SK-N-SH (cell line): ENCODE results near the gene SLC16A8. TPM values are rescaled to one million over a fixed set of nuclear protein-coding genes. Genes with fewer than 3 reads are reported as not detected.

ENCODE experiments used
- CTCF ChIA-PET: fragments of 300-600, 350-600 bp; formaldehyde crosslinking; extraction: SDS; loops from one replicate; lab custom pipeline; 2021; lab: Yijun Ruan, JAX
- POLR2A ChIA-PET: fragments of 350-600 bp; sonication (Branson Sonifier 250); formaldehyde crosslinking; extraction: SDS; loops from one replicate; lab custom pipeline; 2020; ENCODE audit warnings: antibody characterized with exemption, inconsistent platforms; lab: Yijun Ruan, JAX
- DNase-seq: peaks from one replicate; pipeline ENCODE4 v3.0.0; 2012
- H2AFZ ChIP-seq: fragments of 200-600 bp; sonication (generic); 2 replicates; pipeline ENCODE4 v1.8.1; 2016; ENCODE audit warnings: antibody characterized with exemption, mild to moderate bottlenecking, low read depth
- H3F3A ChIP-seq: fragments of 200-600 bp; sonication (generic); replicated peaks from 2 replicates; pipeline ENCODE3; 2016; ENCODE audit warnings: antibody characterized with exemption, mild to moderate bottlenecking; ENCODE audit not compliant: insufficient read depth
- H3K27ac ChIP-seq, 2 experiments: fragments of 200-500 bp in 1 of 2; fragments of 200-600 bp in 1 of 2; sonication (Bioruptor generic) in 1 of 2; sonication (generic), shearing (Covaris generic) in 1 of 2; 2 replicates each; pipeline versions ENCODE4 v1.5.1 to v1.6.1; 2014 to 2016; ENCODE audit warnings: low read depth in 2 of 2, inconsistent platforms in 1 of 2, low read length in 1 of 2, mild to moderate bottlenecking in 1 of 2, mixed read lengths in 1 of 2
- H3K27me3 ChIP-seq: fragments of 200-600 bp; sonication (generic), shearing (Covaris generic); 2 replicates; pipeline ENCODE4 v1.6.1; 2016; ENCODE audit warnings: mixed run types; ENCODE audit not compliant: insufficient read depth
- H3K36me3 ChIP-seq, 2 experiments: fragments of 200-500 bp in 1 of 2; fragments of 200-600 bp in 1 of 2; sonication (Bioruptor generic) in 1 of 2; sonication (generic) in 1 of 2; replicated peaks in 1 of 2; 2 replicates each; pipeline versions ENCODE3 to v1.5.1; 2014 to 2016; ENCODE audit warnings: low read length in 1 of 2, mild to moderate bottlenecking in 1 of 2; ENCODE audit not compliant: insufficient read depth in 2 of 2, control insufficient read depth in 1 of 2
- H3K4me1 ChIP-seq, 2 experiments: fragments of 200-500 bp in 1 of 2; fragments of 200-600 bp in 1 of 2; sonication (Bioruptor generic) in 1 of 2; sonication (generic), shearing (Covaris generic) in 1 of 2; 2 replicates each; pipeline versions ENCODE4 v1.5.1 to v1.6.1; 2014 to 2016; ENCODE audit warnings: low read depth in 1 of 2, low read length in 1 of 2, mixed run types in 1 of 2; ENCODE audit not compliant: insufficient read depth in 2 of 2, control insufficient read depth in 1 of 2
- H3K4me2 ChIP-seq: fragments of 200-600 bp; sonication (generic), shearing (Covaris generic); 2 replicates; pipeline ENCODE4 v1.6.1; 2017; ENCODE audit warnings: mixed run types
- H3K4me3 ChIP-seq, 2 experiments: fragments of 200-500 bp in 1 of 2; fragments of 200-600 bp in 1 of 2; sonication (Bioruptor generic) in 1 of 2; sonication (generic), shearing (Covaris generic) in 1 of 2; 2 replicates each; pipeline versions ENCODE4 v1.5.1 to v1.8.1; 2014 to 2016; ENCODE audit warnings: low read depth in 2 of 2, inconsistent platforms in 1 of 2, low read length in 1 of 2, mild to moderate bottlenecking in 1 of 2, mixed read lengths in 1 of 2, moderate library complexity in 1 of 2
- H3K79me2 ChIP-seq: fragments of 200-600 bp; sonication (generic); 2 replicates; pipeline ENCODE4 v1.8.1; 2017; ENCODE audit warnings: mild to moderate bottlenecking; ENCODE audit not compliant: insufficient read depth
- H3K9ac ChIP-seq: fragments of 200-600 bp; sonication (generic); 2 replicates; pipeline ENCODE4 v1.6.1; 2017; ENCODE audit warnings: mixed run types
- H3K9me2 ChIP-seq: fragments of 200-600 bp; sonication (generic); 2 replicates; pipeline ENCODE4 v1.6.1; 2017; ENCODE audit warnings: mixed run types
- H3K9me3 ChIP-seq: fragments of 200-600 bp; sonication (generic); 2 replicates; pipeline ENCODE4 v1.6.1; 2017; ENCODE audit warnings: mixed run types, mild to moderate bottlenecking, moderate library complexity
- H4K20me1 ChIP-seq: fragments of 200-600 bp; sonication (generic); 2 replicates; pipeline ENCODE4 v1.6.1; 2017; ENCODE audit warnings: mild to moderate bottlenecking, mixed run types; ENCODE audit not compliant: insufficient read depth
- CHD2 ChIP-seq: fragments of 150-350 bp; IDR thresholded peaks from 2 replicates; pipeline ENCODE4 v1.6.1; 2018; ENCODE audit warnings: low read length; ENCODE audit not compliant: partially characterized antibody
- ELF1 ChIP-seq: IDR thresholded peaks from 2 replicates; pipeline ENCODE4 v1.4.0; 2012
- FOSL2 ChIP-seq: IDR thresholded peaks from 2 replicates; pipeline ENCODE4 v1.4.0; 2012; ENCODE audit warnings: low read depth, mild to moderate bottlenecking, moderate library complexity, borderline replicate concordance
- FOXM1 ChIP-seq: IDR thresholded peaks from 2 replicates; pipeline ENCODE4 v1.4.0; 2012; ENCODE audit warnings: low read depth, mild to moderate bottlenecking
- GABPA ChIP-seq: IDR thresholded peaks from 2 replicates; pipeline ENCODE4 v1.4.0; 2012; ENCODE audit warnings: low read depth, mild to moderate bottlenecking
- GATA2 ChIP-seq: sonication (generic); formaldehyde crosslinking; IDR thresholded peaks from 2 replicates; pipeline ENCODE4 v1.5.0; 2020; ENCODE audit warnings: mild to moderate bottlenecking, missing genetic modification reagents
- JUND ChIP-seq: IDR thresholded peaks from 2 replicates; pipeline ENCODE4 v1.4.0; 2012
- NRF1 ChIP-seq: IDR thresholded peaks from 2 replicates; pipeline ENCODE4 v1.6.1; 2012; ENCODE audit warnings: low read depth, mild to moderate bottlenecking, low read length
- POLR2AphosphoS5 ChIP-seq: IDR thresholded peaks from 2 replicates; pipeline ENCODE4 v1.6.1; 2012; ENCODE audit warnings: low read depth, low read length
- RCOR1 ChIP-seq: fragments of 150-350 bp; IDR thresholded peaks from 2 replicates; pipeline ENCODE4 v1.6.1; 2017; ENCODE audit warnings: antibody characterized with exemption, low read length
- TEAD4 ChIP-seq: IDR thresholded peaks from 2 replicates; pipeline ENCODE4 v1.4.0; 2012; ENCODE audit warnings: mild to moderate bottlenecking, borderline replicate concordance; ENCODE audit not compliant: insufficient read depth
- YY1 ChIP-seq: IDR thresholded peaks from 2 replicates; pipeline ENCODE4 v1.4.0; 2012; ENCODE audit warnings: low read depth, mild to moderate bottlenecking
- WGBS: methylation state at CpG from one replicate; pipeline ENCODE4 v1.1.6; 2017; ENCODE audit warnings: low lambda C conversion rate; 5-methylcytosine and 5-hydroxymethylcytosine counted together
- polyA plus RNA-seq, 3 experiments: library from polyadenylated mRNA; depleted of rRNA; stranded (reverse); fragments of >200 nt; gene quantifications; 2 replicates each; pipeline ENCODE4 v1.2.3, GENCODE V29; 2012
- TF ChIP-seq, protein P1 (sequence below): IDR thresholded peaks from 2 replicates; pipeline ENCODE4; 2012
- TF ChIP-seq, protein P2 (sequence below): IDR thresholded peaks from 2 replicates; pipeline ENCODE4 v1.4.0; 2012; ENCODE audit warnings: low read depth, borderline replicate concordance
- TF ChIP-seq, protein P3 (sequence below): fragments of 200-600 bp; sonication (generic); IDR thresholded peaks from 2 replicates; pipeline ENCODE4 v1.6.1; 2017; ENCODE audit warnings: antibody characterized with exemption, mild to moderate bottlenecking, moderate library complexity
- TF ChIP-seq, protein P4 (sequence below): fragments of 150-350 bp; IDR thresholded peaks from 2 replicates; pipeline ENCODE4 v1.6.1; 2016; ENCODE audit warnings: mild to moderate bottlenecking, low read depth, low read length

SLC16A8 gene
- polyA plus RNA-seq, 1 of the 3 experiments (the other 2 are of a cell fraction) = not detected

DNA sequence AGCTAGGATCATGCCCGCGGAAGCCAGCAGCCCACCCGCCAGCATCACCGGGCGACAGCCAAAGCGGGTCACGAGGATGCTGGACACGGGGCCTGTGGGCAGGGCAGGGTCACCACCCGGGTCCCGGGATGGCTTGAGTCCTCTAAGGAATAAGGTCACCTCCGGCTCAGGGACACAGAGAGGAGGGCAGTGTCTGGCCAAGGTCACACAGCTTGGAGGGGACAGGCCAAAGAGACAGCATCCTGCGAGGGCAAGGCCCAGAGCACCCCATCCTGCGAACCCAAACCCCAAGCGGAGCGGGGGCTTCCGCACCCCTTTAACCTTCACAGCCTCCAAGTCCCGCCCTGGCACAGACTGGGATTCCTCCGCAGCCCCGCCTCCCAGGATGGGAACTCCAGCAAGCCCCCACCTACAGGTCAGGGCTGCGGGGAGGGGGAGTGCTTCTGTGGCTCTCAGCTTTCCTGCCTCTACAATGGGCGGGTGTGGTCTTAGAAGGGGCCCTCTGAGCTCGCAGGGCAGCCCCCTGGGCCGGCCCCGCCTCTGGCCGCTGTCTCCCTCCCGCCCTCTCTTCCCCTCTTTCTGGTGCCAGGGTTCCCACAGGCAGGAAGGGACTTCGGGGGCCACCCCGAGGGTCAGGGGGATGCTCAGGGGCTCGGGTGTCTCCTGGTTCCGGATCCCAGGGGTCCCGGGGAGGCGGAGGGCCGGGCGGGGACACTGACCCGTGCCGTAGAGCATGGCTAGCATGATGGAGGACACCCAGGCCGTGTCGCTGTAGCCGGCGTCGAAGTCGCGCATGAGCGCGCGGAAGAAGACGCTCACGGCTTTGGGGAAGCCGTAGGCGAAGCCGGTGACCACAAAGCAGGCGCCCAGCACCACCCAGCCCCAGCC is 1.8 kb downstream of the SLC16A8 start:
- Histone ChIP-seq H4K20me1 (no peaks in the 10 kb centered on the region), H3K79me2 (no peaks in the 10 kb centered on the region), H3K9me3 (no peaks in the 10 kb centered on the region), H3K36me3 (no peaks in the 10 kb centered on the region), H3K9ac (no peak overlapping the region), H2AFZ (no peak overlapping the region), H3K4me2 (no peak overlapping the region), H3K27ac (no peak overlapping the region), H3K9me2 (no peaks in the 10 kb centered on the region), H3K27me3 (no peaks in the 10 kb centered on the region), H3K4me1 (peaks cover 0 to 2% of the 10 kb centered on the region in 2 experiments; a peak in 1 of 4 replicates), H3K4me3 (no peak overlapping the region), H3F3A (no peaks in the 10 kb centered on the region)
- DNase-seq = no peak
- ChIA-PET CTCF (no interaction called here), POLR2A (no interaction called here)
- no CpG with 5 or more reads among the region's 52 CpGs for WGBS
- TF ChIP-seq, protein P1, sequence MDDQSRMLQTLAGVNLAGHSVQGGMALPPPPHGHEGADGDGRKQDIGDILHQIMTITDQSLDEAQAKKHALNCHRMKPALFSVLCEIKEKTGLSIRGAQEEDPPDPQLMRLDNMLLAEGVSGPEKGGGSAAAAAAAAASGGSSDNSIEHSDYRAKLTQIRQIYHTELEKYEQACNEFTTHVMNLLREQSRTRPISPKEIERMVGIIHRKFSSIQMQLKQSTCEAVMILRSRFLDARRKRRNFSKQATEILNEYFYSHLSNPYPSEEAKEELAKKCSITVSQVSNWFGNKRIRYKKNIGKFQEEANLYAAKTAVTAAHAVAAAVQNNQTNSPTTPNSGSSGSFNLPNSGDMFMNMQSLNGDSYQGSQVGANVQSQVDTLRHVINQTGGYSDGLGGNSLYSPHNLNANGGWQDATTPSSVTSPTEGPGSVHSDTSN = no peak
- TF ChIP-seq, protein P2, sequence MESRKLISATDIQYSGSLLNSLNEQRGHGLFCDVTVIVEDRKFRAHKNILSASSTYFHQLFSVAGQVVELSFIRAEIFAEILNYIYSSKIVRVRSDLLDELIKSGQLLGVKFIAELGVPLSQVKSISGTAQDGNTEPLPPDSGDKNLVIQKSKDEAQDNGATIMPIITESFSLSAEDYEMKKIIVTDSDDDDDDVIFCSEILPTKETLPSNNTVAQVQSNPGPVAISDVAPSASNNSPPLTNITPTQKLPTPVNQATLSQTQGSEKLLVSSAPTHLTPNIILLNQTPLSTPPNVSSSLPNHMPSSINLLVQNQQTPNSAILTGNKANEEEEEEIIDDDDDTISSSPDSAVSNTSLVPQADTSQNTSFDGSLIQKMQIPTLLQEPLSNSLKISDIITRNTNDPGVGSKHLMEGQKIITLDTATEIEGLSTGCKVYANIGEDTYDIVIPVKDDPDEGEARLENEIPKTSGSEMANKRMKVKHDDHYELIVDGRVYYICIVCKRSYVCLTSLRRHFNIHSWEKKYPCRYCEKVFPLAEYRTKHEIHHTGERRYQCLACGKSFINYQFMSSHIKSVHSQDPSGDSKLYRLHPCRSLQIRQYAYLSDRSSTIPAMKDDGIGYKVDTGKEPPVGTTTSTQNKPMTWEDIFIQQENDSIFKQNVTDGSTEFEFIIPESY = no peak
- TF ChIP-seq, protein P3, sequence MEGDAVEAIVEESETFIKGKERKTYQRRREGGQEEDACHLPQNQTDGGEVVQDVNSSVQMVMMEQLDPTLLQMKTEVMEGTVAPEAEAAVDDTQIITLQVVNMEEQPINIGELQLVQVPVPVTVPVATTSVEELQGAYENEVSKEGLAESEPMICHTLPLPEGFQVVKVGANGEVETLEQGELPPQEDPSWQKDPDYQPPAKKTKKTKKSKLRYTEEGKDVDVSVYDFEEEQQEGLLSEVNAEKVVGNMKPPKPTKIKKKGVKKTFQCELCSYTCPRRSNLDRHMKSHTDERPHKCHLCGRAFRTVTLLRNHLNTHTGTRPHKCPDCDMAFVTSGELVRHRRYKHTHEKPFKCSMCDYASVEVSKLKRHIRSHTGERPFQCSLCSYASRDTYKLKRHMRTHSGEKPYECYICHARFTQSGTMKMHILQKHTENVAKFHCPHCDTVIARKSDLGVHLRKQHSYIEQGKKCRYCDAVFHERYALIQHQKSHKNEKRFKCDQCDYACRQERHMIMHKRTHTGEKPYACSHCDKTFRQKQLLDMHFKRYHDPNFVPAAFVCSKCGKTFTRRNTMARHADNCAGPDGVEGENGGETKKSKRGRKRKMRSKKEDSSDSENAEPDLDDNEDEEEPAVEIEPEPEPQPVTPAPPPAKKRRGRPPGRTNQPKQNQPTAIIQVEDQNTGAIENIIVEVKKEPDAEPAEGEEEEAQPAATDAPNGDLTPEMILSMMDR = no peak
- no peak for TF ChIP-seq YY1
- TF ChIP-seq ELF1 = no peak
- no peak for TF ChIP-seq JUND
- TF ChIP-seq GATA2 (CRISPR knock-in tag) = no peak
- TF ChIP-seq NRF1 = no peak

DNA sequence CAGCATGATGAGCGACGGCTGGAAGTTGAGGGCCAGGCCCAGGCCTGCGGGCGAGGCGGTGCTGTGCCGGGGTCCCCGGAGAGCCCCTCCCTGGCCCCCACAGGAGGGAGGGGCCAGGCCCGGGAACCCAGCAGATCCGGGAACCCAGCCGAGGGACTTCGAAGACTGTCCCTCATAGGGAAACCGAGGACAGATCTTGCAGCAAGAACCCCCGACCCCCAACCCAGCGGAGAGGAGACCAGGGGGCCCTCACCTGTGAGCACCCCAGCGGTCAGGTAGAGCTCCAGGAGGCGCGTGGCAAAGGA is 2.4 kb downstream of the SLC16A8 start:
- Histone ChIP-seq H4K20me1 (no peaks in the 10 kb centered on the region), H2AFZ (no peak overlapping the region), H3K9ac (no peak overlapping the region), H3K9me2 (no peaks in the 10 kb centered on the region), H3K4me1 (peaks cover 0 to 2% of the 10 kb centered on the region in 2 experiments; a peak in 1 of 4 replicates), H3K9me3 (no peaks in the 10 kb centered on the region), H3K27me3 (no peaks in the 10 kb centered on the region), H3K36me3 (no peaks in the 10 kb centered on the region), H3F3A (no peaks in the 10 kb centered on the region), H3K4me2 (no peak overlapping the region), H3K27ac (no peak overlapping the region), H3K4me3 (peak overlapping the region in 1 of 2 experiments; percentile 6; a peak in 1 of 4 replicates), H3K79me2 (no peaks in the 10 kb centered on the region)
- ChIA-PET POLR2A (no interaction called here), CTCF (no interaction called here)
- TF ChIP-seq POLR2AphosphoS5 (no peak), FOSL2 (no peak), CHD2 (no peak), TEAD4 (no peak), GABPA (no peak), FOXM1 (no peak), RCOR1 (no peak)
- TF ChIP-seq, protein P1 = no peak
- TF ChIP-seq, protein P4, sequence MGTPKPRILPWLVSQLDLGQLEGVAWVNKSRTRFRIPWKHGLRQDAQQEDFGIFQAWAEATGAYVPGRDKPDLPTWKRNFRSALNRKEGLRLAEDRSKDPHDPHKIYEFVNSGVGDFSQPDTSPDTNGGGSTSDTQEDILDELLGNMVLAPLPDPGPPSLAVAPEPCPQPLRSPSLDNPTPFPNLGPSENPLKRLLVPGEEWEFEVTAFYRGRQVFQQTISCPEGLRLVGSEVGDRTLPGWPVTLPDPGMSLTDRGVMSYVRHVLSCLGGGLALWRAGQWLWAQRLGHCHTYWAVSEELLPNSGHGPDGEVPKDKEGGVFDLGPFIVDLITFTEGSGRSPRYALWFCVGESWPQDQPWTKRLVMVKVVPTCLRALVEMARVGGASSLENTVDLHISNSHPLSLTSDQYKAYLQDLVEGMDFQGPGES = no peak
- 92% methylated on average over 2 of the region's 17 CpGs for WGBS
- no peak for DNase-seq
